Measurements from ENCODE around the gene VMP1.
"Not testable (repeated sequence)": the region's sequence is repeated elsewhere in the genome, so short reads cannot be mapped to it uniquely, and the experiment has no call there.

VMP1 gene

GRCh38 chr17:59814685-59815084, 107.2 kb downstream of the VMP1 start:
- DNase-seq = no peak

GRCh38 chr17:59815965-59816364, 108.5 kb downstream of the VMP1 start:
- no peak for DNase-seq

- DNase-seq = no peak
Measured at GRCh38 chr17:59825533-59826322, 118.3 kb downstream of the VMP1 start.

GRCh38 chr17:59826706-59827453, 119.4 kb downstream of the VMP1 start:
- DNase-seq = no peak

GRCh38 chr17:59827721-59828477, 120.4 kb downstream of the VMP1 start:
- no peak for DNase-seq

GRCh38 chr17:59828478-59828760, 121.0 kb downstream of the VMP1 start:
- DNase-seq = no peak

GRCh38 chr17:59828819-59829216, 121.4 kb downstream of the VMP1 start:
- DNase-seq = not testable (repeated sequence)

- no peak for DNase-seq
Measured at GRCh38 chr17:59829217-59830006, 122.0 kb downstream of the VMP1 start.

GRCh38 chr17:59830007-59830630, 122.7 kb downstream of the VMP1 start:
- no peak for DNase-seq

- no peak for DNase-seq
Measured at GRCh38 chr17:59830846-59831486, 123.5 kb downstream of the VMP1 start.

- DNase-seq = no peak
Measured at GRCh38 chr17:59832883-59833379, 125.5 kb downstream of the VMP1 start.

- no peak for DNase-seq
Measured at GRCh38 chr17:59837308-59838051, 130.0 kb downstream of the VMP1 start.

- DNase-seq = peak; percentile 45
Measured at GRCh38 chr17:59838052-59838916, 130.8 kb downstream of the VMP1 start.

GRCh38 chr17:59839651-59840328, 132.3 kb downstream of the VMP1 start:
- no peak for DNase-seq

- no peak for DNase-seq
Measured at GRCh38 chr17:59840329-59841090, 133.1 kb downstream of the VMP1 start.

GRCh38 chr17:59841091-59841881, 133.8 kb downstream of the VMP1 start:
- DNase-seq = not testable (repeated sequence)

- not testable (repeated sequence) for DNase-seq
Measured at GRCh38 chr17:59841882-59842263, 134.4 kb downstream of the VMP1 start.

All from activated T-cell treated with anti-CD3 and anti-CD28 coated beads, Interleukin-2, amount 50 U/mL, for 1 hour (primary cell).